NT2/D1 (cell line): ENCODE measurements around the gene PLAC1.

Experiments
- DNase-seq: peaks from one replicate; pipeline ENCODE4 v3.0.0-alpha.2; 2011; ENCODE audit warnings: low read depth, low spot score
- H3K27me3 ChIP-seq: 2 replicates; pipeline ENCODE4 v1.6.0; 2011; ENCODE audit warnings: mild to moderate bottlenecking; ENCODE audit not compliant: insufficient read length, insufficient read depth
- H3K36me3 ChIP-seq: 2 replicates; pipeline ENCODE4 v1.6.1; 2011; ENCODE audit warnings: mild to moderate bottlenecking, low read length, mixed read lengths; ENCODE audit not compliant: insufficient read depth, insufficient read length
- H3K4me1 ChIP-seq: 2 replicates; pipeline ENCODE4 v1.5.1; 2011; ENCODE audit not compliant: insufficient read depth, insufficient read length
- H3K4me3 ChIP-seq: 2 replicates; pipeline ENCODE4 v1.5.1; 2011; ENCODE audit warnings: low read depth; ENCODE audit not compliant: insufficient read length
- H3K9ac ChIP-seq: 2 replicates; pipeline ENCODE4 v1.6.0; 2011; ENCODE audit warnings: low read depth; ENCODE audit not compliant: insufficient read length
- H3K9me3 ChIP-seq: 2 replicates; pipeline ENCODE4 v1.5.1; 2011; ENCODE audit warnings: mild to moderate bottlenecking, low read length; ENCODE audit not compliant: insufficient read depth
- SUZ12 ChIP-seq: IDR thresholded peaks from 2 replicates; pipeline ENCODE4 v1.6.1; 2011; ENCODE audit not compliant: insufficient read length, insufficient read depth; ENCODE audit errors: extremely low read depth
- YY1 ChIP-seq: IDR thresholded peaks from 2 replicates; pipeline ENCODE4 v1.6.1; 2011; ENCODE audit not compliant: insufficient read length, insufficient read depth
- ZNF274 ChIP-seq: IDR thresholded peaks from 2 replicates; pipeline ENCODE4 v1.6.1; 2011; ENCODE audit warnings: mild to moderate bottlenecking, low read depth, low read length

PLAC1 gene, protein sequence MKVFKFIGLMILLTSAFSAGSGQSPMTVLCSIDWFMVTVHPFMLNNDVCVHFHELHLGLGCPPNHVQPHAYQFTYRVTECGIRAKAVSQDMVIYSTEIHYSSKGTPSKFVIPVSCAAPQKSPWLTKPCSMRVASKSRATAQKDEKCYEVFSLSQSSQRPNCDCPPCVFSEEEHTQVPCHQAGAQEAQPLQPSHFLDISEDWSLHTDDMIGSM

DNA sequence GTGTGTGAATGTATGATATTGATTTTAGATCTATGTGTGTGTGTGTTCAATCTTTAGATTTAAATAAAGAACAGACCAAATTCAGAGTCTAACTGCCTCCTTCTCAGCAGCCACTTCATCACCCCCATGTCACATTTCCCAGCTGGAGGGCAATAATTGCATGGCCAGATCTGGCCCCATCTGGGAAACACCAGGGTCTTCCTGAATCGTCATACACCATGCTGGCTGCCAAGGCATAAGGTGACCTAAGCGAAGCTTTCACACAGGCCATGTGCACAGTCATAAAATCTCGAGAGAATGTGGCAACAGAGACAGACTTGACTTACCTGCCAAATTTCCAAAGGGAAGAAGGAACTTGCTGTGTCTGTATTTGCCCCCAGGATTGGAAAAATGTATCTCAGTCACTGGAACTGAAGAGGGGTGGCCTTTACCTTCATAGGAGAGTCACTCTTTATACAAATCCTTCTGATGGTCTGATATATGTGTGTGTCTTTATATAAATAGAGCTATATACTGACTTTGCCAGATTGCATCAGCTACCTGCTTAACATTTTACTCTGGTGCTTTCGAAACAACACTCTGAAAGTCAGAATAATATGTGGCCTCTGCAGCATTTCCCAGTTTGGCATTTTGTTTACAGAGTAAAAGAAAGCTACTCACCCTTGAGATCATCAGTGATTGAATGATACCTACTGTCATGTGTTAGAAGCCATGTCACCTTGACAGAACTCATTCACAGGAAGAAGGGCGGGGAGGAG, at the start of gene PLAC1:
TSS of gene PLAC1 (minus strand) at position 470 of the 758 bp plus-strand sequence. CDS start 91,789 bp downstream, outside the sequence.
- H3K9ac ChIP-seq: no peak within 1 kb of the TSS
- H3K4me3 ChIP-seq: no peak within 1 kb of the TSS
- H3K9me3 ChIP-seq: no peaks in the 10 kb centered on the region
- DNase-seq: no peak
- no peaks in the 10 kb centered on the region for H3K27me3 ChIP-seq
- no peak for TF ChIP-seq YY1
- TF ChIP-seq ZNF274: no peak
- TF ChIP-seq SUZ12: no peak
- H3K4me1 ChIP-seq: no peaks in the 10 kb centered on the region
- H3K36me3 ChIP-seq: no peaks in the 10 kb centered on the region

DNA sequence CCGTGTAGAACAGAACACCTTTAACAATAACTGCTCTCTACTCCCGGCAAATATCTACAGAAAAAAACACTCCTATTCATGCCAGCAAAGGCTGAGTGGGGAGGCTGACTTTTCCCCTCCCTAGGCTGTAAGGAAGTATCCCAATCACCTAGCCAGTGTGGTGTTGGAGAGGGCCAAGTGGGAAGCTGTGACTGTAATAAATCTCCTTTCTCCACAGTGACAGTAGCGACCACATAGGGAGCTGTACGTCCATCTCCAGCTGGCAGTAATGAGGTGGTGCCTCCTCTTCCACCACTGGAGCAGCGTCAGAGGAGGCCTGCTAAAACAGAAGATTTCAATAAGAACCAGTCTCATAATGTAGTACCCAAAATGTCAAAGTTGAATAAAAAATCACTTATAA, 47.9 kb upstream of the PLAC1 start:
- no peaks in the 10 kb centered on the region for H3K9me3 ChIP-seq

DNA sequence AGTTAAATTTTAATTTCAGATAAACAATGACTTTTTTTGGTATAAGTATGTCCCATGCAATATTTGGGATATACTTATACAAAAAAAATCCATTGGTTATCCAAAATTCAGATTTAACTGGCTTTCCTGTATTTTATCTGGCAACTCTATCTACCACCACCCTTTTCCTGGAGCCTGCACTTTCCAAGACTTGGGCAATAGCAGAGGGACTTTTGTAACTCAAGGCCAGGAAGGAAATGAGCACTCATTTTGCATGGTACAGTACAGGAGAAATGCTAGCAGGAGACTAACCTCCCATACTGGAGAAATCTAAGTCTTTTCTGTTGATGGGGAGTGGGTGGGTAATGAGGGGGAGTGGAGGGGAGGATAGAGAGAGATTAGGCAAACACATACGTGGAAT, 37.7 kb upstream of the PLAC1 start:
- Histone ChIP-seq H3K9me3 (no peaks in the 10 kb centered on the region), H3K4me1 (no peaks in the 10 kb centered on the region), H3K4me3 (no peak overlapping the region), H3K9ac (no peak overlapping the region), H3K36me3 (no peaks in the 10 kb centered on the region), H3K27me3 (no peaks in the 10 kb centered on the region)
- DNase-seq: no peak
- TF ChIP-seq YY1 (no peak), ZNF274 (no peak), SUZ12 (no peak)

More for the DNA sequence above, 47.9 kb upstream of the PLAC1 start:
- no peak overlapping the region for H3K4me3 ChIP-seq
- no peak for DNase-seq
- H3K36me3 ChIP-seq: no peaks in the 10 kb centered on the region
- H3K27me3 ChIP-seq: no peaks in the 10 kb centered on the region
- H3K4me1 ChIP-seq: no peaks in the 10 kb centered on the region
- TF ChIP-seq ZNF274 (no peak), YY1 (no peak), SUZ12 (no peak)
- no peak overlapping the region for H3K9ac ChIP-seq

DNA sequence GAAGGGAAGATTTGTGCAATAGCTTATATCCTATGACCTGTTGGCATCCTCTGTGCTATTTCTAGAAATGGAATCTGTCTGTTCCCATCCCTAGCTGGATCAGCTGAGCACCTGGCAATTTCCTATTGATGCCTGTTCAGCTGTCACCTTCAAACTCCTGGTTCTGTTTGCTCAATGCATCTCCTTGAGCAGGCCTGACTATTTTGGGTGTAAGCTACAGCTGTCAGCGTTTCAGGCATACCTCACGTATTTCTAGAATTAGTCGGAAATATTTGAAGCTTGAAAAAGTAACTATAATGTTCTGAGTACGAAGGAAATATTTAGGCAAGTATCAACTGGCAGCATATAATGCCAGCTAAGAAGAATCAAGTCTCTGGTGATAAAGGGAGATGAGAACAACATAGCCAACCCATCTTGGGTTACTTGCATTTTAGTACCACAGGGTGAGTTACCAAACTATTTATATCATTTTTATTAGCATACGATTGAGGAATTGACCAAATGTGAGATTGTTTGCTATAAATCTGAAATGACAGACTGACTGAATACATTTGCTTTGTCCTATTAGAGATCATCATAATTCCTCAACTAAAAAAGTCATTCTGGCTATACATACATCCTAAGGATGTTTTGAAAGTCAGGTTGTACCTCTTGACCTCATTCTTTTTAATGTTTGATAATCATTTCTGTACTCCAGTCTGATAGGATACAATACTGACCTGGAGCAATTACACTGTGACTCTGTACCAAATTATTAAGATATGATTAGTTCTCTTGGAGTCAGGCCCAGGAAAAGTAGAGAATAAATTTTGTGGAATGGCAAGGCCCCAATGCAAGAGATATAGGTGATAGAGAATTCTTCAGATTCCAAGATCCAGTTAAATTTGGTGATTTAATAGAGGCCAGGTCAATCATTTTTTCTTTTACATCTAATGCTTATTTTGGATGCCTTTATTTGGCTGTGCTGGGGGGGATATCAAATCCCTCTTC, 36.4 kb upstream of the PLAC1 start:
- no peaks in the 10 kb centered on the region for H3K4me1 ChIP-seq
- H3K27me3 ChIP-seq: no peaks in the 10 kb centered on the region
- H3K36me3 ChIP-seq: no peaks in the 10 kb centered on the region
- H3K9ac ChIP-seq: no peak overlapping the region
- no peak overlapping the region for H3K4me3 ChIP-seq
- H3K9me3 ChIP-seq: no peaks in the 10 kb centered on the region
- no peak for DNase-seq
- TF ChIP-seq YY1 (no peak), SUZ12 (no peak), ZNF274 (no peak)

DNA sequence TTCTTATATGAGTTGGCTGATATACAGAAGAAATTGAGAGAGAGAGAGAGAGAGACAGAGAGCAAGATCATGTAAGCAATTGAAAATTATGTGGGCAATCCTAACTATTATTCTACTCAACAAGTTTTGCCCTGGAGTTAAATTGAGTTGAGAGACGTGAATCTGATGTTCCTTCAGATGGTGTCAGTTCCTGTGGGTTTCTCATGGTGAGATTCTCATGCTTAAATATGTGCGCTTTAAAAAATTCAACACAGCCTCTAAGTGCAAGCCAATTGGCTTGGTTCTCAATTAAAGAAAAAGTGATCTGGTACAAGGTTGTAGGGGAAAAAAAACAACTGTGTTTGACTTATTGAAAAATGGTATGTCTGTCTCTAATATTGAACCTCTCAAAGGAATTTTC, 35.4 kb upstream of the PLAC1 start:
- Histone ChIP-seq H3K4me1 (no peaks in the 10 kb centered on the region), H3K4me3 (no peak overlapping the region), H3K36me3 (no peaks in the 10 kb centered on the region), H3K27me3 (no peaks in the 10 kb centered on the region), H3K9ac (no peak overlapping the region), H3K9me3 (no peaks in the 10 kb centered on the region)
- DNase-seq: no peak
- TF ChIP-seq ZNF274 (no peak), YY1 (no peak), SUZ12 (no peak)

DNA sequence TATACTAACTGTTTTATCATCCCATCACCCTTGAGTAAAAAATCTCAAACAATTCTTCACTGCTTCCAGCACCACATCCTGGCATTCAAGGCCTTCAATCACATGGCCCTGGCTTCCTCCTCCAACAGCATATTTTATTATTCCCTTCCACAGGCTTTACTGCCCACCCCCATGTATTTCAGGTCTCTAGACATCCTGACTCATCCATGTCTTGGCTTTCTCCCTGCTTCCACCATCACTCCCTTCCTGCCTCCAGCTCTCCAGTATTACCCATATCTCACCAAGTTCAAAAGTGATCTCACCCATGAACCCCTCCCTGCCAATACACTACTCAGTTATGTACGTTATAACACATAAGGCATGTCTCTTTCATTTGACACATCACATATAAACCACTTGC, 34.7 kb upstream of the PLAC1 start:
- Histone ChIP-seq H3K9me3 (no peaks in the 10 kb centered on the region), H3K27me3 (no peaks in the 10 kb centered on the region)

More for the DNA sequence above, 34.7 kb upstream of the PLAC1 start:
- Histone ChIP-seq H3K4me3 (no peak overlapping the region), H3K4me1 (no peaks in the 10 kb centered on the region), H3K36me3 (no peaks in the 10 kb centered on the region), H3K9ac (no peak overlapping the region)
- TF ChIP-seq YY1 (no peak), ZNF274 (no peak), SUZ12 (no peak)
- no peak for DNase-seq
